ENCODE results near the gene NOL11.
"Not testable (repeated sequence)": the region's sequence is repeated elsewhere in the genome, so short reads cannot be mapped to it uniquely, and the experiment has no call there.

NOL11 gene

GRCh38 chr17:67717624-67718324 is at the start of gene NOL11:
Gene NOL11, plus strand, starts transcription at chr17:67717936. Its CDS starts 12 bp downstream, at chr17:67717948.
- DNase-seq (ENCODE audit: low spot score), result peak; percentile 92

DNA sequence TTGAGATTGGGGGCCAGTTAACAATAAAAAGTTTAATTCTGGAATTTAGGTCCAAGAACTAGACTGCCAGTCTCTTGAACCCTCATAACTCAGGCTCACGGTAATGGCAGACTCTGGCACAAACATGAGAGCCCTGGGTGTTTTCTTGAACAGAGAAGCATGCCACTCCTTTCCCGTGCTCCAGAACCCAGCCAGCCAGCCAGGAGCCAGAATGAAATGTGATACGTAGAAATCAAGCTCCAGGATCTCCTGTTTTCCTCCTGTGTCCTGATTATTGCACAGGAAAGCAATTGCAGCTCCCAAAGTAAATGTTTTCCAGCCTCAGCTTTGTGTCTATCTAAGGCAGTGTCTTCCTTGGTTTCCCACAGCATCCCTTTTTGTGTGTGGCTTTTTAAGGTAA is 46.2 kb upstream of the NOL11 start:
- no peak for DNase-seq (ENCODE audit: low spot score)

GRCh38 chr17:67672592-67673335 is 45.0 kb upstream of the NOL11 start:
- DNase-seq (ENCODE audit: low spot score), result no peak

DNA sequence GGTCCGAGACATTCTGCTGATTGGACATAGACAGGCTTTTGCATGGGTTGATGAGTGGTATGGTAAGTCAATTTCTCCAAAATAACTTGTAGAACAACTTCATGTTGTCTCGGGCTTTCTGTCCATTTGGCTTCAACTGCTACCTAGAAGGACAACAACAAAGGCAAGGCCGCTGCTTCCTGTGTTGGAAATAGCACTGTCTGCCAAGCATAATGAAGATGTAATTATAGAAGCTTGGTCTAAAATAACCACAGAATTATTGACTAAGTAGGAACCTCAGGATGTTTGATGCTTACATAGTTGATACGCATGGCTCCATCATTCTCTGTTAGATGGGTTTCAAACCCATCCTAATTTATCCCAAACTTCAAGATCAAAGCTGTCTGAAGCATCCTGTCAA is 42.3 kb upstream of the NOL11 start:
- DNase-seq (ENCODE audit: low spot score), result no peak

DNA sequence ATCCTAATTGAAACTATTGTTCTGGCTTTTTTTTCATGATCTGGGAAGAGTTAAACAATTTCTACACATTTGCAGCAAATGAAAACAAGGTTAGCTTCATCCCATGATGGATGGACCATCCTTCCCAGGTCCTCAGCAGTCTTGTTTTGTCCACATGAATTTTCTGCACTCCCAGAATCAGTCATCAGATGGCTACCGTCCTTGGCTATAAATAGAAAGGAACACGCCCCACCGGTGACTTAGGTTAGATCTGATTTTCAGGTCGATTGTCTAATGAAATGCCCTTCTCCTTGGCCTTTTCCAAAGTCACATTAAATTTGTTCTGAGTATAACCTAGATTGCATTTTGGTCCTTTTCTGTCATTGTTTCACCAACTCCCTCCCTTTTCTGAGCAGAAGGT is 41.4 kb upstream of the NOL11 start:
- no peak for DNase-seq (ENCODE audit: low spot score)

DNA sequence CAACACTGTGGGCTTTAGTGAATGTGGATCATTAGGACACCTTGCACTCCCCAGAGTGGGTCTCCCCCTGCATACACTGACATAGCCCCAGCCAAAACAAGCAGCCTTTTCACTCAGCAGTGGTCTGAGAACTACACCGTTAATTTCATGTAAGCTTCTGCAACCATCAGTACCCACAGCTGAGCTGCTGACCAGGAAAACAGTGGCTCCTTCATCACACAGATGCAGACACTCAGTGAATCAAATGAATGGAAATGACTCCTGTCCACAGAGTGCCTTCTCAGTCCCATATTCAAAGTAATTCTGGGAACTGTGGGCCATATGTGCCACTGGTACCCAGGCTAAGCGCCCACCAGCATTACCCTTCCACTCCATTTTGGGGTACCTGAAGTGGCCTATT is 39.3 kb upstream of the NOL11 start:
- no peak for DNase-seq (ENCODE audit: low spot score)

- DNase-seq (ENCODE audit: low spot score), result no peak
Measured at GRCh38 chr17:67679225-67679624, 38.5 kb upstream of the NOL11 start.

DNA sequence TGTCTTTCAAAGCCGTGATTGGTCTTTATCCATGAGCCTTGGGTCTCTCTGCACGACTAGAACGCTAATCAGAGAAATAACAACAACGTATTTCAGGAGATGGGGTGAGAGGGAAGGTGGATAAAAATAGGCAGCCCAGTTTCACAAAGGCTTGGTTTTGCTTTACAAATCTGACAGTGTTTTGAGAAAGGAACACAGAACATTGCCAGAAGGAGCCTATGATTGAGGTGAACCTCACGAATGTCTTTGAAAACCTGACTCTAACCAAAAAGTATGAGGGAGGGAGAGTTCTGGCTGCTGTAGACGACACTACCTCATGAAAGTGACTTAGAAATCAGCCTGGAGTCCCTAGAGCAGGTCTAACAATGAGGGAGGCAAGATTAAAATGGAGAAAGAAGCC is 38.0 kb upstream of the NOL11 start:
- DNase-seq (ENCODE audit: low spot score), result no peak

DNA sequence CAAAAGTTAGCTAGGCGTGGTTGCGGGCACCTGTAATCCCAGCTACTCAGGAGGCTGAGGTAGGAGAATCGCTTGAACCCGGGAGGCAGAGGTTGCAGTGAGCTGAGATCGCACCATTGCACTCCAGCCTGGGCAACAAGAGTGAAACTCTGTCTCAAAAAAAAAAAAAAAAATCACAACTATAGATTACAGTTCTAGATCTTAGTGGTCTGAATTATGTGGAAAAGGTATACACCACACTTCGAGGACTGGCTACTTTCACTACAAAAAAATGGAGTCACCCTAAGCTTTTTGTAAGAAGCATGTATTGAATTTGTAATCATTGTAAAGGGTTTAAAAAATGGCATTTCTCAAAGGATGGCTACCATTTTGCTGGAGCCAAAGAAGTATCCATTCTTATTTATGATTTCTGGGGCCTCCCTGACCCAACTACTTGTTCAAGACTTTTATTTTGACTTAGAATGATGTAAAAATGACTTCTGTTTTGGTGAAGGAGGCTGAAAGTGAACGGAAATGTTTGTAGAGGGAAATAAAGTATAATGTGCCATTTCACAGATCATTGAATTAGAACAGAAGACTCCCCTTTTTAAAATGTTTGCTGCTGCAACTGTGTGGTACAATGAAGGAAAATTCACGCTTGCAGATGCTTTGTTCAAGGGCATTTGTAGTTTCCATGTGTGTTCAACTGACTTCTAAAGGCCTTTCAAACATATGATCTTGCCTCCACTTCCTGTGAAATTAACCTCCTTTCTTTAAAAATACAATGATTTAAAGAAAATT is 37.1 kb upstream of the NOL11 start:
- DNase-seq (ENCODE audit: low spot score), result no peak

GRCh38 chr17:67682196-67682595 is 35.5 kb upstream of the NOL11 start:
- DNase-seq (ENCODE audit: low spot score), result no peak

GRCh38 chr17:67685351-67685750 is 32.4 kb upstream of the NOL11 start:
- no peak for DNase-seq (ENCODE audit: low spot score)

DNA sequence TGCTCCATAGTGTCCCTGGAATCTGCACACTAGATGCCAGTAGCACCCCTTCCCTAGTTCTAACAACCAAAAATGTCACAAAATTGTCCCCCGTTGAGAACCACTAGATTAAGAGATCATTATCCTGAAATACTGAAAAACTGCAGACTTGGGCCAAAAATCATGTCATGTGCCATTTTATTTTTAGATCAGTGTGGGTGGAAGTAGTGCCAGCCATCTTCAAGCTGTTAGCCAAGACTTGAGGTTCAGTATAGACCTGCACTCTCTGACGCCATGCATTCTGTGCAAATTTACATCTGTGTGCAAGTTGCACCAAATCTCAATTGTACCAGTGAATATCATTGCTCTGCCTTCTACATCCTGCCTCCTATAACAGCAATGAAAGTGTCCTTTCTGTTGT is 31.5 kb upstream of the NOL11 start:
- DNase-seq (ENCODE audit: low spot score), result no peak

DNA sequence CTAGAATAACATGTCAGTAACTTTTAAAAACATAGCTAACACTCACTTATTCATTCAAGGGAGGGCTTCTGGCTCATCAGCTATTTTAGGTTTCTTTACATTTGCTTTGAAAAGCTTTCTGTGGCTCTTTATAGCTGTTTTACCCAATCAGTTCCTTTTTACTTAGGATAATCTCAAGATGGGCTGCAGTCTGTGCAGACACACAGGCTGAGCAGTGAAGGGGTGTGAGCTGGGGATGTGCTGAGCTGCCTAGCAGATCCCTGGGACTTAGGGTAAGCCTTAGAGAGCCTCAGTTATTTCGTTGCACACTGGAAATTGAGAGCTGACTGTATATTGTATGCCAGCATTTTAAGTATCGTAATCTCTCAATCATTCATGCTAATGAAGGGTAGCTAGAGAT is 30.2 kb upstream of the NOL11 start:
- DNase-seq (ENCODE audit: low spot score), result no peak

GRCh38 chr17:67689534-67690177 is 28.1 kb upstream of the NOL11 start:
- DNase-seq (ENCODE audit: low spot score), result peak; percentile 64

DNA sequence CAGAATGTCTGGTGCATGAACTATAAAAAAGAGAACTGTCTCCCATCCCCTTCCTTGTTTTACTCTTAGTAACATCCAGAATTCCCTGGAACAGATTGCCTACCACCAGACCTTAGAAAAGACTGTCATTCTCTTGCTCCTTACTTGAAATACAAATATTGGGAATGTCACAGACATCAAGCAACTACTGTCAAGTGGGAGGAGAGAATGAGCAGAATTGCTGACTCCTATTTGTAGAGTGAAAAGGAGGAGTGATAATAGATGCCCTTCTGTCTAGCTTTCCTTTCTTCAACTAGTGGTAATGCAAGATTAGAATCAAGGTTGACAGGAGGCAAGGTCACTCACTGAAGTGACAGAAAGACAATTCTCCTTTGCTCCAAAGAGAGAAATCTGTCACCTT is 23.9 kb upstream of the NOL11 start:
- no peak for DNase-seq (ENCODE audit: low spot score)

GRCh38 chr17:67696347-67696746 is 21.4 kb upstream of the NOL11 start:
- no peak for DNase-seq (ENCODE audit: low spot score)

DNA sequence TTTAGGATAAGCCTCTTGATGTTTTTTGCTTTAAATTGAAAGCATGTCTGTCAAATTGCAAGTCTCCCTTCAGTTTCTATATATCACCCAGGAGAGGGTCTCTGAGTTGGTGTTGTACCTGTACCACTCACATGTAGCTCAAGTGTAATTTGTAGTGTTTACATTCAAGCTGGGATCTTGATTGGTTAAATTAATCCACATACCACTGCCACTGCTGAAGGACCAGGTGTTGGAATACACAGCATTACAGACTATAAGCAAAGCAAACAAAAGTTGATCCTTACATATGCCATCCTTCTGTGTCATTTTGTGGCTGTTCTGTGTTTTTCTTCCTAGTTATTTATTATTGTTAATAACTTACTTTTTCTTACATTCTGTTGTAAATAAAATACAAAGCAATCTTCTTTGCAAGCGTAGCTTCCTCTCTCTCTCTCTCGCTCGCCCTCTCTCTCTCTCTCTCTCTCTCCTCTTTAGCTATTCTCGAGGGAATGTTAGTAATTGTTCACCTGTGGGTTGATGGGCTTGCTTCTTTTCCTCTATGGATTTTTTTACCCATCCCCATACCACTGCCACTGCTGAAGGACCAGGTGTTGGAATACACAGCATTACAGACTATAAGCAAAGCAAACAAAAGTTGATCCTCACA is 20.8 kb upstream of the NOL11 start:
- no peak for DNase-seq (ENCODE audit: low spot score)

DNA sequence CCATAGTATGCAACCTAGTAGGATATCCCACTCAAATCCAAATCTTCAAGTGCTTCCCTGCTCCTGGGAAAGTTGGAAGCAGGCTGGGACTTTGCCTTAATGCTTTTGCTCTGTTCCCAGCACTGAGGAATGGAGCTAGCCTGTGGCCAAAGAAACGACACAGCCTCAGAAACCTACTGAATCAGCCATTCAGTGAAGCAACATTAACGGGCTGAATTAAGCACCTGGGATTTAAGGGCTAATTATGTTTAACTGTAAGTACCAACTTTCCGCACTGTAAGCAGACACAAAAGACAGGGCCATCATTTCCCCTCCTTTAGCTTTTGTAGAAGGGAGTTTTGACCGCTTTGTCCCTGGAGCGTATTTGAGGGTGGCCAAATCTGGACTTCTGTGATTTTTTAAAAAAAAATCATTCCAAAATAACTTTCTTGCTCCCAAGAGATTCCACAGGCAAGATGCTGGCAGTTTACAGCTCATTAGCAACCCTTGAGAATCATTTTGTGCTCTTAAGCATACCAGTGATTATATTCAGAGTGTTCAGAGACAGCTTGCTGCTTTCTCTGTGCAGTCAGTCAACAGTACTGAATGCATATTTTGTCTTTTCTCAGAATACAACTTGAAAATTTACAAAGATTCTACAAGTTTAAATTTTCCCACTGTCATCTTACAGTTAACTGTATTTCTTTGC is 17.6 kb upstream of the NOL11 start:
- no peak for DNase-seq (ENCODE audit: low spot score)

GRCh38 chr17:67700725-67701119 is 17.0 kb upstream of the NOL11 start:
- no peak for DNase-seq (ENCODE audit: low spot score)

- DNase-seq (ENCODE audit: low spot score), result not testable (repeated sequence)
Measured at GRCh38 chr17:67702861-67703260, 14.9 kb upstream of the NOL11 start.

DNA sequence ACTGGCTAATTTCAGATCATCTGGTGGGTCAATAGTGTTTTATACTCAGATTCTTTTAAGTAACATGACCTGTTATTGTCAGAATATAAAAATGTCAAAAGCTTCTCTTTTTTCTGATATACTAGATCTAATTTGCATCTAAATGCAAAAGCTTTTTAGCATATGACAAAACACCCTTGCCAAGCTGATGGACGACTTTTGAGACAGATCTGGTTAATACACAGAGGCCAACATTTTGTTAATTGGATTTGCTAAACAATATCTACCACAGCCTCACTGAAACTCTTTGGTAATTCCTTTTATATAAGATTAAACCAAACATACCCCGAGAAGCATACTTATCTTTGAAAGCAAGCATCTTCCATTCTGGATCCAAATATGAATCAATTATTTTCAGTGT is 10.3 kb upstream of the NOL11 start:
- no peak for DNase-seq (ENCODE audit: low spot score)

All from hepatic stellate cell (primary cell).